ENCODE results near the gene PRDM16. TPM values are rescaled to one million over a fixed set of nuclear protein-coding genes. Genes with fewer than 3 reads are reported as not detected.

Gene PRDM16
- total and polyA plus RNA-seq, 2 of the 13 experiments (the other 11 are each of a cell fraction or from before 2014, with no cell fraction given) = 0.15 to 0.81 TPM

- no peak for TF ChIP-seq KAT2B (IDR thresholded peaks at IDR 0.05; ENCODE audit: borderline replicate concordance, low read depth, low read length)
- no peak for TF ChIP-seq KAT8 (CRISPR knock-in tag; IDR thresholded peaks at IDR 0.05)
- no peak for TF ChIP-seq ARNT2 (CRISPR knock-in tag; IDR thresholded peaks at IDR 0.05; ENCODE audit: low read depth)
- TF ChIP-seq SAP130 (CRISPR knock-in tag; IDR thresholded peaks at IDR 0.05; ENCODE audit: low read depth) = peak; percentile 57; the same call in 1 of the 2 replicates
- TF ChIP-seq FOXJ3 (CRISPR knock-in tag; IDR thresholded peaks at IDR 0.05; ENCODE audit: borderline replicate concordance) = no peak
- no peak for TF ChIP-seq RFXAP (CRISPR knock-in tag; IDR thresholded peaks at IDR 0.05; ENCODE audit: borderline replicate concordance)
- no peak for TF ChIP-seq JDP2 (CRISPR knock-in tag; IDR thresholded peaks at IDR 0.05; ENCODE audit: borderline replicate concordance)
- no peak for TF ChIP-seq JUND (CRISPR knock-in tag; IDR thresholded peaks at IDR 0.05)
- no peak for TF ChIP-seq U2AF2 (IDR thresholded peaks at IDR 0.05; ENCODE audit: low read depth, low read length)
- TF ChIP-seq ZBTB39 (CRISPR knock-in tag; IDR thresholded peaks at IDR 0.05) = no peak
- TF ChIP-seq CBX5 (CRISPR knock-in tag; IDR thresholded peaks at IDR 0.05; ENCODE audit: borderline replicate concordance) = no peak
- no peak for TF ChIP-seq ZNF629 (CRISPR knock-in tag; conservative IDR thresholded peaks at IDR 0.05)
- 0 out of 2 replicates have a peak, but pooled peaks have one; percentile 17 for TF ChIP-seq ZNF746 (CRISPR knock-in tag; IDR thresholded peaks at IDR 0.05)
- TF ChIP-seq CC2D1A (CRISPR knock-in tag; IDR thresholded peaks at IDR 0.05) = no peak
- no peak for TF ChIP-seq CAMTA2 (CRISPR knock-in tag; IDR thresholded peaks at IDR 0.05; ENCODE audit: borderline replicate concordance)
- no peak for TF ChIP-seq ZNF337 (CRISPR knock-in tag; IDR thresholded peaks at IDR 0.05; ENCODE audit: borderline replicate concordance, low read depth)
- TF ChIP-seq ZNF34 (CRISPR knock-in tag; IDR thresholded peaks at IDR 0.05; ENCODE audit: borderline replicate concordance) = no peak
- no peak for TF ChIP-seq ZHX2 (IDR thresholded peaks at IDR 0.05; ENCODE audit: low read depth)
- TF ChIP-seq ZHX2 (CRISPR knock-in tag; IDR thresholded peaks at IDR 0.05; ENCODE audit: borderline replicate concordance) = no peak
- TF ChIP-seq ZNF883 (CRISPR knock-in tag; IDR thresholded peaks at IDR 0.05; ENCODE audit: not compliant biosample characterization) = no peak
- TF ChIP-seq NR2F2 (IDR thresholded peaks at IDR 0.05; ENCODE audit: borderline replicate concordance, low read depth) = no peak
- no peak for TF ChIP-seq ZBTB26 (CRISPR knock-in tag; IDR thresholded peaks at IDR 0.05; ENCODE audit: borderline replicate concordance)
- no peak for TF ChIP-seq ZNF225 (CRISPR knock-in tag; IDR thresholded peaks at IDR 0.05)
- no peak for TF ChIP-seq RFXANK (CRISPR knock-in tag; IDR thresholded peaks at IDR 0.05)
Measured at GRCh38 chr1:3460672-3461131, 391.7 kb downstream of the PRDM16 start (continued).
